ENCODE data around the gene SPECC1L.

GRCh38 chr22:24405631-24406321, 135.1 kb downstream of the SPECC1L start:
- no peak for TF ChIP-seq POLR2AphosphoS5 (IDR thresholded peaks at IDR 0.05)
- no peak for TF ChIP-seq CTCF (IDR thresholded peaks at IDR 0.05 in 8 of 11, conservative IDR thresholded peaks at IDR 0.05 in 3 of 11)
- TF ChIP-seq POLR2A (IDR thresholded peaks at IDR 0.05): no peak
